Adipose tissue (tissue), 3 donors: ENCODE measurements around the gene C1orf53. TPM values are rescaled to one million over a fixed set of nuclear protein-coding genes. Genes with fewer than 3 reads are reported as not detected.
"Not testable (repeated sequence)": the region's sequence is repeated elsewhere in the genome, so short reads cannot be mapped to it uniquely, and the experiment has no call there.

Experiments used
- H3K27ac ChIP-seq: one replicate; pipeline ENCODE4 v1.5.1; 2013; ENCODE audit warnings: low read depth, low read length
- WGBS, 3 donors: extraction: QIAGEN DNeasy Blood & Tissue Kit; methylation state at CpG; one replicate each; pipeline ENCODE4 v1.1.7; 2013; 5-methylcytosine and 5-hydroxymethylcytosine counted together
- polyA plus RNA-seq, 3 donors: library from polyadenylated mRNA; stranded (reverse); fragments of 200-250 nt; gene quantifications; one replicate each; pipeline ENCODE4 v1.2.3, GENCODE V29; 2013
- donor health status: healthy with polysubstance abuse.
- donor health status: Bipolar disorder and iron deficiency.
- donor health status: healthy.

C1orf53 gene
- polyA plus RNA-seq, 3 donors: 3.0 to 6.7 (median 6.2) TPM

DNA sequence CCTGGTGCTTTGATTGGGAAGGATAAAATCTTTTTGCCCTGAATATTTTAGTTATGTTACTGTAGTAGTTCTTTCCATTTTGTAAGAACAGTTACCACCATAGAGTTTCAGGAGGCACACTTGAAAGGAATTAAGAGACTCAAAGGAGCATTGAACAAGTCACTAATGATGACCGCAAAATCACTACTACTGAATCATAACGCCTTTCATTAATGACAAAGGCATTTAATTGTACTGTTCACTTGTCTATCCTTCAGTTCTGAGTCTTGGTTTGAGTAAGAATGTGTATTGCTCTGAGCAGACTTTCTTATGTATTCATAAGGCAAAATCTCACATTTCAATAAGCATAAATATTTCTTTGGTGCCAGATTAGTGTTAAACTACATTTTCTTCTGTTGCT is 39.6 kb downstream of the C1orf53 start:
- H3K27ac ChIP-seq: no peak overlapping the region
- 89 to 93% (median 92%) methylated on average over 2 of the region's 2 CpGs for WGBS, 3 donors

DNA sequence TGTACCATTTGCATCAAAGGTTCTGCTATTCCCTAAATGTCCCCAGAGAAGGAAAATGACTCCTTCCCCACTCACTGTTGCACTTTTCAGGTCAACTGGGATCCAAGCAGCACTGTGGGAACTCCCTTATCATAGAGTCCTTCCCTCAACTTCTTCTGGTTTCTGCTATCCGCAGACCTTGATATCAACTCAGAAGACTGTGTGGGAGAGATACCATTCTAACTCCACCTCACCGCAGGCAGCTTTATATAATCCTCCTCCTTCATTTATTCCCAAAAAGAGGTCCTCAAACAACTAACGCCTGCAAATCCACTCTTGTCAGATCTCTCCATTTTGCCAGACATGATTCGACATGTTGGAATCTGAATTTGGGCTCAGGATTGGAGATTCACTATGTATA is 42.1 kb downstream of the C1orf53 start:
- 90 to 95% (median 93%) methylated on average over 4 of the region's 4 CpGs for WGBS, 3 donors
- no peak overlapping the region for H3K27ac ChIP-seq

DNA sequence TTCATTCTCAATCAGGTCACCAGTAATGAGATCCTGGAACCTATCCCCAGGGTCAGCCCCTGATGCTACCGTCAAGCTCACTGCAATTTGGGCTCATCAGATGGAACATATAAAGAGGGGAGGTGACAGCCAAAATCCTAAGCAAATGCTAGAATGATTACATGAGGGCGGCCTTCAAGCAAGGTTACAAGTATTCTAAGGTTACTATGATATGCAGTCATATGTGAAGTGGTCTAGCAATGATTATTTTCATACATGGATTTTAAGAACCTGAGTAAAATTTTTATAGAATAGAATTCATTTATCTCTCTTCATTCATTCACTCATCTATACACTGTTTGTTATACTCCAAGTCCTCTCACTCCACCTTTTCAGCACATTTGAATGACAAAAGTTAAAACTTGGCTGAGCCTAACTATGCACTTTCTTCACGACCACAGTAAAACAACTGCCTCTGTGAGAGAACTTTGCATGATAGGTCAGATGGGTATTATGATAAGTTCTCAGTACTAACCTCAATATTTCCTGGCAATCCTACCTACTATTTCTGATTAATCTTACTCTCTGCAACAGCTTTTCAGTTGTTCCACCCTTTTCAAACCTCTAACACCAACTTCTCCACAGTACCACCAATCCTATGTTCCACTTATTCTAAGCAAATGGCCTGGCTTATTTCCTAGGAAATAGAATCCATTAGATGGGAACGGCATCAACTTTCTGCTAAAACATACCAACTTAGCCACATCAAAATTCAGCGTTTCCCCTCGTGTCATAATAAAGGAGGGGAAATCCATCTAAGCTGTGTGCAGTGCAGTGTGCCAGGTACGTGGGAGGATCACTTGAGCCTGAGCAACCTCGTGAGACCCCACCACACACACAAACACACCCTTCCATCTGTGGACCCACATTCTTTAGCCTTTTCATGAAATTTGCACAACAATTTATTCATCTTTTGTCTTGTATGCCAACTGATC is 46.8 kb downstream of the C1orf53 start:
- no peak overlapping the region for H3K27ac ChIP-seq
- 64 to 79% (median 66%) methylated on average over 8 of the region's 8 CpGs for WGBS, 3 donors

DNA sequence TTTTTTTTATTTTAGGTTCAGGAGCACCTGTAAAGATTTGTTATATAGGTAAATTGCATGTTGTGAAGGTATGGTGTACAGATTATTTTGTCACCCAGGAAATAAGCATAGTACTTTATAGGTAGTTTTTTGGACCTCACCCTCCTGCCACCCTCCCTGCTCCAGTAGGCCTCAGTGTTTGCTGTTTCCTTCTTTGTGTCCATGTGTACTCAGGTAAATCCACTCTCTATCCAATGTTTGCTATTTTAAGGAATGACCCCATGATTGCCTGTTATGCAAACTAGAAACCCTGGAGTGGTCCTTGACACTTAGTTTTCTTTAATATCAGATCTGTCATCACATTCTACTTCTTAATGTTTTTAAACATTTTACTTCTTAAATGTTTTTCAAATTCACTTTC is 48.7 kb downstream of the C1orf53 start:
- H3K27ac ChIP-seq: no peak overlapping the region

DNA sequence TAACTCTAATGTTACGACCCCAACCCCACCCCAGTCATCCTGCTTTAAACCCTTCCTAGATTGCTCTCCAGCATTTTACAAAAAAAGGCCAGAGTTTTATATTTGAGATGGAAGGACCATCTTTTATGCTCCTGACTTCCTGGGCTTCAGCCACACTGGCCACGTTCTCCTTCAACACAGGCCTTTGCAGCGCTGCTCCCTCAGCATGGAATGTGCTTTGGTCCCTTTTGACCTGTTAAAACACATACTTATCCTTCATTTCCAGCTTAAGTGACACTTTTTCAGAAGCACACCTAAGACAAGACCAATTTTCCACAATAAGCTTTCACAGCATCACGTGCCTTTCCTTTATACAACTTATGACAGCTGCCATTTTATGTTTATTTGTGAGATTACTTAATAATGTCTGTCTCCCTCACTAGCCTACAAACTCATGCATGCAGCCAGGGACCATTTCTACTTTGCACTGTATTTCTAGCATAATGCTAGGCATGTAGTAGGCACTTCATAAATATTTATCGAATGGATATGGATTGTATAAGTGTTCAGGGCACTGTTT is 49.3 kb downstream of the C1orf53 start:
- no peak overlapping the region for H3K27ac ChIP-seq
- WGBS, 3 donors: 91 to 96% (median 93%) methylated on average over 5 of the region's 5 CpGs

DNA sequence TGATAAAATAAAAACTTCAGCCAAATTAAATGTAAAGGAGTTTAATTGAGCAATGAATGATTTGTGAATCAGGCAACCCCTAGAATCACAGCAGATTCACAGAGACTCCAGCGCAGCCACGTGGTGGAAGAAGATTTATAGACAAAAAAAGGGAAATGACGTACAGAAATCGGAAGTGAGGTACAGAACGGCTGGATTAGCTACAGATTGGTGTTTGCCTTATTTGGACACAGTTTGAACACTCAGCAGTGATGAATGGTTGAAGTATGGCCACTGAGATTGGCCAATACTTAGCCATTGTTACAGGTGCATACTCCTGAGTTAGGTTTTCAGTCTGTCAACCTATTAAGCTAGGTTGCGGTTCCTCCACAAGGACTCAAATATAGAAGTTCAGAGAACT is 51.0 kb downstream of the C1orf53 start:
- not testable (repeated sequence) for H3K27ac ChIP-seq
- 68 to 85% (median 71%) methylated on average over 6 of the region's 6 CpGs for WGBS, 3 donors

DNA sequence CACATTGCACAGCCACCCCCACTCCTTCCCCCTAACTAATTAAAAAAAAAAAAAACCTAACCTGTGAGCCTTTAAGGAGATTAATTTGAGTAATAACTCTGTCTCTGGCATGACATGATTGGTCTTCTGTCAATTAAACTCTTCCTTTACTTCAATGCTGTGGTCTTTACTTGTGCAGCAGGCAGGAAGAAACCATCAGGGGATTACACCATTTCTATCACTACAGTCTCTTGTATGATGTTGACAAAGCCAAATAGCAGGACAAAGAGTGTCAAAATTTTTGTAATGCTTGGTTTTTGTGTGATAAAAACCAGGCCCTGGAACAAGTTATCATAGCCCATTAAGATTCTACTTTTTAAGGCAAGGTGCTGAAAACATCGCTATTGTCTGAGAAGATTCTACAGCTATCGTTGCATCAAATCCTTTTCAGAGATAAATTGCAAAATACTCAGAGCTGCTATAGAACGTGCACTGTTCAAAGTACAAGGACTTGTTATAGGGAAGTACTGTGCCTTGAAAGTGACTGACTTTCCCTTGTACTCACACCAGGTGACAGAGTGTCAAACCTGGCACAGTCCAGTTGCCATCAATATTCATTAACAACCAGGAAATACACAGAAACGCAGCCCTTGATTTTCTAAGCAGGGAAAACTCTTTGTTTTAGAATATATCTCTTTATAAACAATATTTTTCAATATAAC is 52.4 kb downstream of the C1orf53 start:
- H3K27ac ChIP-seq: no peak overlapping the region
- WGBS, 3 donors: 30 to 51% (median 51%) methylated on average over 4 of the region's 4 CpGs

DNA sequence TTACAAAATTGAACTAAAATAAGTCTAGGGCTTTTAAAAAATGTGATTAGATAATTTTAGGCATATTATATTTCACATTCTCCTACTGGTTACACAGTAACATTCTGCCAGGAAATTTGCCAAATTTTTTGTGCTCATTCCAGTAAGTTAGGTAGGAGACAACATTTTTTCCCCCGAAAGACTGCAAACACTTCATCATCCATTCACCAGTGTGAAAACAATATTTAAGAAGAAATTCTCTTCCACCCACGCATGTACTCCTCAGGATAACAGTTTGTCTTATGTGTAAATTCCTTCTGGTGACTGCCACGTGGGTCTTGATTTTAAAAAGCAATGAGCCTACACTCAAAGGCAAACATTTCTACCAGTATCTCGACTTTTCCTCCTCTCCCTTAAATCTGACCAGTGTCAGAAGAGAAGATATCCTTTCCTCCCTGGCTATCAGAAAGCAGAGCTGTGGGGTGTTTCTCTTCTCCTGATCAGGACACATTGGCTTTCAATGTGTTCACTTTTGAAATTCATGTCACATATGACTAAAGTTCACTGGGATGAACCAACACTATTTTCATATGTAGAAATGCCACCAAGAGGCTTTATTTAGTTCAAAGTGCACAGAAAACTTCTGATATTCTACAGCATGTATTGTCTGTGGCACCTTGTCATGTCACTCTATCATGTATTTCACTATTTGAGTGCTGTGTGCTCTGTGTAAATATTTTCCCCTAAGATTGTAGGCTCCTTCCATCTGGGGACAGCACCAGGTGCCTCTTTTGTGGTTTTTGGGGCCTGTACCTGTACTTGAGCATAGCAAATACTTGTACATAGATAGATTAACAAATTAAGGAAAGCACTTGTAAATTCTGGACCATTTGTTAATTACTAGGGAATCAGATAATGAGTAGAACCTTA is 53.3 kb downstream of the C1orf53 start:
- WGBS, 3 donors: 25 to 59% (median 50%) methylated on average over 4 of the region's 4 CpGs
- H3K27ac ChIP-seq: no peak overlapping the region

Other genes starting within 250 kb of the C1orf53 start
- 1 to 10 TPM; 1.3 to 3.0 (median 1.9) TPM for gene DENND1B, start 127.2 kb upstream of the C1orf53 start, polyA plus RNA-seq
- under 1 TPM in 1 of 3 donors, not detected in 2; 0.11 TPM for gene LHX9, start 14.7 kb downstream of the C1orf53 start, polyA plus RNA-seq